ENCODE results near the gene HDGFL3. TPM values are rescaled to one million over a fixed set of nuclear protein-coding genes. Genes with fewer than 3 reads are reported as not detected.

Gene HDGFL3
- total and polyA plus RNA-seq, 12 donors, result 9.3 to 43.2 (median 38.3) TPM

- no peak for ATAC-seq
- Histone ChIP-seq H3K27me3 (no peaks in the 10 kb centered on the region), H3K4me3 (no peak overlapping the region), H3K27ac (no peak overlapping the region), H3K36me3 (peaks cover 0 to 71% (median 0%) of the 10 kb centered on the region in 9 donors), H3K4me1 (peaks cover 0 to 32% (median 18%) of the 10 kb centered on the region in 9 donors), H3K9me3 (no peaks in the 10 kb centered on the region)
- WGBS, 2 donors, result 94 to 96% methylated on average over 11 of the region's 11 CpGs
- TF ChIP-seq CTCF (IDR thresholded peaks at IDR 0.05), result no peak
- no peak for DNase-seq
- intact Hi-C loops (cut with DNase I), result no loop called here
Observed at GRCh38 chr15:83115831-83116565, 91.6 kb downstream of the HDGFL3 start.

- no peak overlapping the region for H3K4me3 ChIP-seq
- DNase-seq (no peak), ATAC-seq (no peak)
- H3K36me3 ChIP-seq, result peaks cover 0 to 65% (median 0%) of the 10 kb centered on the region in 9 donors
- intact Hi-C loops (cut with DNase I), result no loop called here
- H3K27me3 ChIP-seq, result peaks cover 0 to 5% (median 0%) of the 10 kb centered on the region in 7 donors
- H3K27ac ChIP-seq, result no peak overlapping the region
- whole genome bisulfite sequencing, 2 donors, result 88 to 92% methylated on average over 3 of the region's 3 CpGs
- no peaks in the 10 kb centered on the region for H3K9me3 ChIP-seq
- no peak for TF ChIP-seq CTCF (IDR thresholded peaks at IDR 0.05)
- peaks cover 0 to 32% (median 18%) of the 10 kb centered on the region in 9 donors for H3K4me1 ChIP-seq
Observed at GRCh38 chr15:83115410-83115809, 92.2 kb downstream of the HDGFL3 start.

- peak overlapping the region in 2 of 10 donors; percentile 34 to 50 for H3K27ac ChIP-seq
- DNase-seq, result no peak
- no peak for ATAC-seq
- peaks cover 0 to 32% (median 18%) of the 10 kb centered on the region in 9 donors for H3K4me1 ChIP-seq
- no peak overlapping the region for H3K4me3 ChIP-seq
- TF ChIP-seq CTCF (IDR thresholded peaks at IDR 0.05), result no peak
- WGBS, 2 donors, result 97% methylated on average over 6 of the region's 6 CpGs
- peaks cover 0 to 7% (median 0%) of the 10 kb centered on the region in 7 donors for H3K27me3 ChIP-seq
- no peaks in the 10 kb centered on the region for H3K9me3 ChIP-seq
- intact Hi-C loops (cut with DNase I), result loop anchor here in 1 of 10 donors (5.0 kb wide), 2 partner anchors 48 to 103 kb away; partner anchors contain the start of genes BTBD1 and C15orf40
- H3K36me3 ChIP-seq, result peaks cover 0 to 60% (median 0%) of the 10 kb centered on the region in 9 donors
Observed at GRCh38 chr15:83114856-83115255, 92.8 kb downstream of the HDGFL3 start.

- 85% methylated on average over 5 of the region's 5 CpGs for WGBS, 2 donors
- ATAC-seq (no peak), DNase-seq (no peak)
- H3K36me3 ChIP-seq, result peaks cover 0 to 52% (median 0%) of the 10 kb centered on the region in 9 donors
- H3K27me3 ChIP-seq, result peaks cover 0 to 15% (median 0%) of the 10 kb centered on the region in 7 donors
- no peak overlapping the region for H3K4me3 ChIP-seq
- peaks cover 0 to 40% (median 18%) of the 10 kb centered on the region in 9 donors for H3K4me1 ChIP-seq
- intact Hi-C loops (cut with DNase I), result loop anchor here in 1 of 10 donors (5.0 kb wide), 2 partner anchors 47 to 102 kb away; partner anchors contain the start of genes BTBD1 and C15orf40
- TF ChIP-seq CTCF (IDR thresholded peaks at IDR 0.05), result no peak
- peak overlapping the region in 9 of 10 donors; percentile 21 to 69 (median 36) for H3K27ac ChIP-seq
- no peaks in the 10 kb centered on the region for H3K9me3 ChIP-seq
Observed at GRCh38 chr15:83113881-83114674, 93.5 kb downstream of the HDGFL3 start.

Data from heart right ventricle (tissue), 16 donors.